HL-60 (cell line): ENCODE data around the gene VPS26C.

Experiments used
- GABPA ChIP-seq: IDR thresholded peaks from 2 replicates; pipeline ENCODE4 v1.6.1; 2012; ENCODE audit warnings: low read depth
- TF ChIP-seq, protein P1 (sequence below): IDR thresholded peaks from one replicate; pipeline ENCODE4 v1.5.1; 2011; ENCODE audit warnings: low read length, control low read depth, inconsistent platforms; ENCODE audit not compliant: insufficient read depth
- TF ChIP-seq, protein P2 (sequence below): IDR thresholded peaks from 2 replicates; pipeline ENCODE4 v1.6.1; 2012; ENCODE audit warnings: low read depth; ENCODE audit not compliant: insufficient replicate concordance

DNA sequence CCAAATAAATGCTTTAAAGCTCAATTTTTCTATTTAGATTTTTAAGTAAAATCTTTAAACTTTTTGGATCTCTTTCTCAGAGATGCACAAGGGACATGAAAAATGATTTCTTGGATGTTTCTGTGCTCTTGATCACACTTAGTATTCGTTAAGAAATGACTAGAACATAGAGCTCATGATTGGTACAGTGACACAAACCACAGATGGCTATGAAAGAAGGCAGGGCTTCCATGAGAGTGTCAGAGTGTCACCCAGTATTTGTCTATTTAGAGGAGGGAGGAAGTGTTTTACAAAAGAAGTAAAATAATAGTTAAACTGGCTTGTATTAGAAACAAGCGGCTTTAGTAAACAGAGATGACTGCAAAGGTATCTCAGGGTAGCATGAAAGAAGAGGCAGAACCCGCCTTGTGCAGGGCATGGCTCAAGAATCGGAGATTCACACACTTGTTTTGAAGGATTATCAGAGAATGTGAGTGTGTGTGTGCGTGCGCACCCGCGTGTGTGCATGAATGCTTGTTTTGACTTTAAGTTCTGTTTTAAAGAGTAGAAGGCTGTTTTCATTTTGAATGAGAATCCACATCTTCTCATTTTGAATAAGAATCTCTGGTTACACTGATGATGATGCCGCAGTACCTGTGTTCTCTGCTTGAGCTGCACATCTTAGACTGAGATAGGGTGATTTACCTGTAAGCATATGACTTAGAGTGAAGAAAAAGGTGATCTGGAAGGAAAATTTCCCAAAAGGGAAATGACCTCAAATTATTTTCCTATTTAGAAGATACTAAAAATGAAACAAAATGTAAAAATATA is 82.1 kb downstream of the VPS26C start:
- TF ChIP-seq, protein P1, sequence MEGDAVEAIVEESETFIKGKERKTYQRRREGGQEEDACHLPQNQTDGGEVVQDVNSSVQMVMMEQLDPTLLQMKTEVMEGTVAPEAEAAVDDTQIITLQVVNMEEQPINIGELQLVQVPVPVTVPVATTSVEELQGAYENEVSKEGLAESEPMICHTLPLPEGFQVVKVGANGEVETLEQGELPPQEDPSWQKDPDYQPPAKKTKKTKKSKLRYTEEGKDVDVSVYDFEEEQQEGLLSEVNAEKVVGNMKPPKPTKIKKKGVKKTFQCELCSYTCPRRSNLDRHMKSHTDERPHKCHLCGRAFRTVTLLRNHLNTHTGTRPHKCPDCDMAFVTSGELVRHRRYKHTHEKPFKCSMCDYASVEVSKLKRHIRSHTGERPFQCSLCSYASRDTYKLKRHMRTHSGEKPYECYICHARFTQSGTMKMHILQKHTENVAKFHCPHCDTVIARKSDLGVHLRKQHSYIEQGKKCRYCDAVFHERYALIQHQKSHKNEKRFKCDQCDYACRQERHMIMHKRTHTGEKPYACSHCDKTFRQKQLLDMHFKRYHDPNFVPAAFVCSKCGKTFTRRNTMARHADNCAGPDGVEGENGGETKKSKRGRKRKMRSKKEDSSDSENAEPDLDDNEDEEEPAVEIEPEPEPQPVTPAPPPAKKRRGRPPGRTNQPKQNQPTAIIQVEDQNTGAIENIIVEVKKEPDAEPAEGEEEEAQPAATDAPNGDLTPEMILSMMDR, result no peak
- TF ChIP-seq, protein P2, sequence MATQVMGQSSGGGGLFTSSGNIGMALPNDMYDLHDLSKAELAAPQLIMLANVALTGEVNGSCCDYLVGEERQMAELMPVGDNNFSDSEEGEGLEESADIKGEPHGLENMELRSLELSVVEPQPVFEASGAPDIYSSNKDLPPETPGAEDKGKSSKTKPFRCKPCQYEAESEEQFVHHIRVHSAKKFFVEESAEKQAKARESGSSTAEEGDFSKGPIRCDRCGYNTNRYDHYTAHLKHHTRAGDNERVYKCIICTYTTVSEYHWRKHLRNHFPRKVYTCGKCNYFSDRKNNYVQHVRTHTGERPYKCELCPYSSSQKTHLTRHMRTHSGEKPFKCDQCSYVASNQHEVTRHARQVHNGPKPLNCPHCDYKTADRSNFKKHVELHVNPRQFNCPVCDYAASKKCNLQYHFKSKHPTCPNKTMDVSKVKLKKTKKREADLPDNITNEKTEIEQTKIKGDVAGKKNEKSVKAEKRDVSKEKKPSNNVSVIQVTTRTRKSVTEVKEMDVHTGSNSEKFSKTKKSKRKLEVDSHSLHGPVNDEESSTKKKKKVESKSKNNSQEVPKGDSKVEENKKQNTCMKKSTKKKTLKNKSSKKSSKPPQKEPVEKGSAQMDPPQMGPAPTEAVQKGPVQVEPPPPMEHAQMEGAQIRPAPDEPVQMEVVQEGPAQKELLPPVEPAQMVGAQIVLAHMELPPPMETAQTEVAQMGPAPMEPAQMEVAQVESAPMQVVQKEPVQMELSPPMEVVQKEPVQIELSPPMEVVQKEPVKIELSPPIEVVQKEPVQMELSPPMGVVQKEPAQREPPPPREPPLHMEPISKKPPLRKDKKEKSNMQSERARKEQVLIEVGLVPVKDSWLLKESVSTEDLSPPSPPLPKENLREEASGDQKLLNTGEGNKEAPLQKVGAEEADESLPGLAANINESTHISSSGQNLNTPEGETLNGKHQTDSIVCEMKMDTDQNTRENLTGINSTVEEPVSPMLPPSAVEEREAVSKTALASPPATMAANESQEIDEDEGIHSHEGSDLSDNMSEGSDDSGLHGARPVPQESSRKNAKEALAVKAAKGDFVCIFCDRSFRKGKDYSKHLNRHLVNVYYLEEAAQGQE, result no peak
- no peak for TF ChIP-seq GABPA
